ENCODE data around the gene LYZL6.

LYZL6 gene

GRCh38 chr17:35915153-35915964 is 28.2 kb downstream of the LYZL6 start:
- H3K4me1 ChIP-seq (ENCODE audit: control insufficient read depth, insufficient read depth, low read length): no peaks in the 10 kb centered on the region
- no peaks in the 10 kb centered on the region for H3K27me3 ChIP-seq (ENCODE audit: control insufficient read depth, insufficient read depth, low read length)
- no peaks in the 10 kb centered on the region for H3K36me3 ChIP-seq (ENCODE audit: control insufficient read depth, insufficient read depth, low read length)
- H3K4me3 ChIP-seq (ENCODE audit: low read length): no peak overlapping the region
- no peak overlapping the region for H3K9ac ChIP-seq (ENCODE audit: low read length)
- no peaks in the 10 kb centered on the region for H3K9me3 ChIP-seq (ENCODE audit: control insufficient read depth, low read length)

GRCh38 chr17:35914354-35914753 is 29.2 kb downstream of the LYZL6 start:
- Histone ChIP-seq H3K4me3 (ENCODE audit: low read length) (no peak overlapping the region), H3K36me3 (ENCODE audit: control insufficient read depth, insufficient read depth, low read length) (no peaks in the 10 kb centered on the region), H3K9me3 (ENCODE audit: control insufficient read depth, low read length) (no peaks in the 10 kb centered on the region), H3K4me1 (ENCODE audit: control insufficient read depth, insufficient read depth, low read length) (no peaks in the 10 kb centered on the region), H3K9ac (ENCODE audit: low read length) (no peak overlapping the region), H3K27me3 (ENCODE audit: control insufficient read depth, insufficient read depth, low read length) (no peaks in the 10 kb centered on the region)

GRCh38 chr17:35913609-35914008 is 29.9 kb downstream of the LYZL6 start:
- no peak overlapping the region for H3K9ac ChIP-seq (ENCODE audit: low read length)
- no peaks in the 10 kb centered on the region for H3K36me3 ChIP-seq (ENCODE audit: control insufficient read depth, insufficient read depth, low read length)
- H3K4me3 ChIP-seq (ENCODE audit: low read length): no peak overlapping the region
- H3K9me3 ChIP-seq (ENCODE audit: control insufficient read depth, low read length): no peaks in the 10 kb centered on the region
- H3K4me1 ChIP-seq (ENCODE audit: control insufficient read depth, insufficient read depth, low read length): no peaks in the 10 kb centered on the region
- no peaks in the 10 kb centered on the region for H3K27me3 ChIP-seq (ENCODE audit: control insufficient read depth, insufficient read depth, low read length)

GRCh38 chr17:35912942-35913341 is 30.6 kb downstream of the LYZL6 start:
- H3K27me3 ChIP-seq (ENCODE audit: control insufficient read depth, insufficient read depth, low read length): no peaks in the 10 kb centered on the region
- no peak overlapping the region for H3K4me3 ChIP-seq (ENCODE audit: low read length)
- H3K36me3 ChIP-seq (ENCODE audit: control insufficient read depth, insufficient read depth, low read length): no peaks in the 10 kb centered on the region
- no peaks in the 10 kb centered on the region for H3K9me3 ChIP-seq (ENCODE audit: control insufficient read depth, low read length)
- H3K9ac ChIP-seq (ENCODE audit: low read length): no peak overlapping the region
- H3K4me1 ChIP-seq (ENCODE audit: control insufficient read depth, insufficient read depth, low read length): no peaks in the 10 kb centered on the region

GRCh38 chr17:35912339-35912912 is 31.1 kb downstream of the LYZL6 start:
- Histone ChIP-seq H3K9ac (ENCODE audit: low read length) (no peak overlapping the region), H3K27me3 (ENCODE audit: control insufficient read depth, insufficient read depth, low read length) (no peaks in the 10 kb centered on the region), H3K36me3 (ENCODE audit: control insufficient read depth, insufficient read depth, low read length) (no peaks in the 10 kb centered on the region), H3K4me1 (ENCODE audit: control insufficient read depth, insufficient read depth, low read length) (no peaks in the 10 kb centered on the region), H3K4me3 (ENCODE audit: low read length) (no peak overlapping the region), H3K9me3 (ENCODE audit: control insufficient read depth, low read length) (no peaks in the 10 kb centered on the region)

- H3K36me3 ChIP-seq (ENCODE audit: control insufficient read depth, insufficient read depth, low read length): no peaks in the 10 kb centered on the region
- no peak overlapping the region for H3K9ac ChIP-seq (ENCODE audit: low read length)
- no peak overlapping the region for H3K4me3 ChIP-seq (ENCODE audit: low read length)
- no peaks in the 10 kb centered on the region for H3K9me3 ChIP-seq (ENCODE audit: control insufficient read depth, low read length)
- H3K4me1 ChIP-seq (ENCODE audit: control insufficient read depth, insufficient read depth, low read length): no peaks in the 10 kb centered on the region
- H3K27me3 ChIP-seq (ENCODE audit: control insufficient read depth, insufficient read depth, low read length): no peaks in the 10 kb centered on the region
Measured at GRCh38 chr17:35909408-35909807, 34.1 kb downstream of the LYZL6 start.

GRCh38 chr17:35907691-35908090 is 35.8 kb downstream of the LYZL6 start:
- H3K27me3 ChIP-seq (ENCODE audit: control insufficient read depth, insufficient read depth, low read length): no peaks in the 10 kb centered on the region
- no peak overlapping the region for H3K4me3 ChIP-seq (ENCODE audit: low read length)
- H3K4me1 ChIP-seq (ENCODE audit: control insufficient read depth, insufficient read depth, low read length): no peaks in the 10 kb centered on the region
- H3K36me3 ChIP-seq (ENCODE audit: control insufficient read depth, insufficient read depth, low read length): no peaks in the 10 kb centered on the region
- no peaks in the 10 kb centered on the region for H3K9me3 ChIP-seq (ENCODE audit: control insufficient read depth, low read length)
- no peak overlapping the region for H3K9ac ChIP-seq (ENCODE audit: low read length)

GRCh38 chr17:35906926-35907637 is 36.4 kb downstream of the LYZL6 start:
- no peaks in the 10 kb centered on the region for H3K4me1 ChIP-seq (ENCODE audit: control insufficient read depth, insufficient read depth, low read length)
- H3K9me3 ChIP-seq (ENCODE audit: control insufficient read depth, low read length): no peaks in the 10 kb centered on the region
- H3K9ac ChIP-seq (ENCODE audit: low read length): no peak overlapping the region
- H3K27me3 ChIP-seq (ENCODE audit: control insufficient read depth, insufficient read depth, low read length): no peaks in the 10 kb centered on the region
- H3K36me3 ChIP-seq (ENCODE audit: control insufficient read depth, insufficient read depth, low read length): no peaks in the 10 kb centered on the region
- no peak overlapping the region for H3K4me3 ChIP-seq (ENCODE audit: low read length)

GRCh38 chr17:35906191-35906925 is 37.2 kb downstream of the LYZL6 start:
- Histone ChIP-seq H3K4me1 (ENCODE audit: control insufficient read depth, insufficient read depth, low read length) (no peaks in the 10 kb centered on the region), H3K4me3 (ENCODE audit: low read length) (no peak overlapping the region), H3K9ac (ENCODE audit: low read length) (no peak overlapping the region), H3K36me3 (ENCODE audit: control insufficient read depth, insufficient read depth, low read length) (no peaks in the 10 kb centered on the region), H3K9me3 (ENCODE audit: control insufficient read depth, low read length) (no peaks in the 10 kb centered on the region), H3K27me3 (ENCODE audit: control insufficient read depth, insufficient read depth, low read length) (no peaks in the 10 kb centered on the region)

GRCh38 chr17:35903451-35903850 is 40.1 kb downstream of the LYZL6 start:
- Histone ChIP-seq H3K27me3 (ENCODE audit: control insufficient read depth, insufficient read depth, low read length) (no peaks in the 10 kb centered on the region), H3K4me3 (ENCODE audit: low read length) (no peak overlapping the region), H3K9me3 (ENCODE audit: control insufficient read depth, low read length) (no peaks in the 10 kb centered on the region), H3K36me3 (ENCODE audit: control insufficient read depth, insufficient read depth, low read length) (no peaks in the 10 kb centered on the region), H3K4me1 (ENCODE audit: control insufficient read depth, insufficient read depth, low read length) (no peaks in the 10 kb centered on the region), H3K9ac (ENCODE audit: low read length) (no peak overlapping the region)

GRCh38 chr17:35901631-35902175 is 41.8 kb downstream of the LYZL6 start:
- H3K4me3 ChIP-seq (ENCODE audit: low read length): no peak overlapping the region
- H3K27me3 ChIP-seq (ENCODE audit: control insufficient read depth, insufficient read depth, low read length): no peaks in the 10 kb centered on the region
- no peaks in the 10 kb centered on the region for H3K36me3 ChIP-seq (ENCODE audit: control insufficient read depth, insufficient read depth, low read length)
- no peak overlapping the region for H3K9ac ChIP-seq (ENCODE audit: low read length)
- no peaks in the 10 kb centered on the region for H3K4me1 ChIP-seq (ENCODE audit: control insufficient read depth, insufficient read depth, low read length)
- no peaks in the 10 kb centered on the region for H3K9me3 ChIP-seq (ENCODE audit: control insufficient read depth, low read length)

Measured in mucosa of stomach (tissue), 1 donor.